Measurements from ENCODE around the gene RPL22. TPM values are rescaled to one million over a fixed set of nuclear protein-coding genes. Genes with fewer than 3 reads are reported as not detected.

RPL22 gene
- total and polyA plus RNA-seq, 2 of the 13 experiments (the other 11 are each of a cell fraction or from before 2014, with no cell fraction given), result 214 to 545 TPM

GRCh38 chr1:6170742-6171201 lies 28.6 kb downstream of the RPL22 start:
- H3K27me3 ChIP-seq (ENCODE audit: control insufficient read depth in 1 of 2, insufficient read depth in 2 of 2, low read length in 2 of 2), result peaks cover 22 to 68% of the 10 kb centered on the region in 2 experiments; a peak in 4 of 5 replicates
- no TSS peak for BruUV-seq (replicated peaks)
- intact Hi-C loops (cut with micrococcal nuclease; ENCODE audit: unreplicated experiment) (loop anchor here (1.0 to 2.0 kb wide), 2 partner anchors 62 to 117 kb away; no protein-coding TSS in a partner anchor), in situ Hi-C loops (cut with HindIII; ENCODE audit: extremely low pct_ligation_motif_present, low pct_unique_long_range_greater_than_20kb) (loop anchor here (5.0 kb wide), 1 partner anchor 58 kb away; no protein-coding TSS in a partner anchor)
- no peak for DNase-seq (ENCODE audit: low spot score)
- H3K4me3 ChIP-seq (replicated peaks in 1 of 3; ENCODE audit: insufficient read depth in 1 of 3, low read depth in 2 of 3, low read length in 3 of 3), result no peak overlapping the region
- H3K4me1 ChIP-seq (ENCODE audit: insufficient read depth, low read length), result peaks cover 15% of the 10 kb centered on the region
- no peak for FAIRE-seq
- H3K27ac ChIP-seq (ENCODE audit: extremely low read length, insufficient read depth, low read length), result no peak overlapping the region
- no peak overlapping the region for H2AFZ ChIP-seq (ENCODE audit: low read length)
- no peaks in the 10 kb centered on the region for H3K36me3 ChIP-seq (replicated peaks in 1 of 2; ENCODE audit: control insufficient read depth in 1 of 2, insufficient read depth in 2 of 2, low read length in 2 of 2)
- no peak overlapping the region for H3K4me2 ChIP-seq (ENCODE audit: low read depth, low read length)
- POLR2A ChIA-PET, result no interaction called here
- peaks cover 3% of the 10 kb centered on the region; the same call in 1 of the 2 replicates for H4K20me1 ChIP-seq (ENCODE audit: insufficient read depth, low read length)
- CTCF ChIA-PET (ENCODE audit: low intra/inter-chr PET ratio, low total read pairs), result interaction anchor here (1.7 to 2.3 kb wide), 3 partner anchors 62 to 118 kb away, joined by 5 to 9 read pairs (median 8); no protein-coding TSS in a partner anchor
- no peak overlapping the region for H3K9ac ChIP-seq (ENCODE audit: insufficient read depth, low read depth, low read length)
- H3K79me2 ChIP-seq (ENCODE audit: insufficient read depth, low read length), result no peaks in the 10 kb centered on the region
- no peaks in the 10 kb centered on the region for H3K9me3 ChIP-seq (ENCODE audit: low read length)
- TF ChIP-seq HIC2 (CRISPR knock-in tag; IDR thresholded peaks at IDR 0.05; ENCODE audit: low read depth) (peak; percentile 31; the same call in 1 of the 2 replicates), PATZ1 (CRISPR knock-in tag; IDR thresholded peaks at IDR 0.05) (peak; percentile 55; the same call in 1 of the 2 replicates), ZNF232 (CRISPR knock-in tag; IDR thresholded peaks at IDR 0.05; ENCODE audit: borderline replicate concordance) (no peak), ZKSCAN5 (CRISPR knock-in tag; IDR thresholded peaks at IDR 0.05) (no peak), HNRNPL (IDR thresholded peaks at IDR 0.05; ENCODE audit: low read depth, low read length) (0 out of 2 replicates have a peak, but pooled peaks have one; percentile 36), GABPB1 (CRISPR knock-in tag; IDR thresholded peaks at IDR 0.05) (0 out of 2 replicates have a peak, but pooled peaks have one; percentile 35), ZNF20 (CRISPR knock-in tag; IDR thresholded peaks at IDR 0.05) (no peak), ZNF747 (CRISPR knock-in tag; IDR thresholded peaks at IDR 0.05; ENCODE audit: borderline replicate concordance) (no peak), CEBPG (CRISPR knock-in tag; IDR thresholded peaks at IDR 0.05) (peak; percentile 57), XBP1 (CRISPR knock-in tag; IDR thresholded peaks at IDR 0.05) (no peak), HNRNPK (IDR thresholded peaks at IDR 0.05; ENCODE audit: low read depth, low read length, poor library complexity, severe bottlenecking) (no peak), HNF1B (CRISPR knock-in tag; IDR thresholded peaks at IDR 0.05) (no peak)
- TF ChIP-seq, protein P1, sequence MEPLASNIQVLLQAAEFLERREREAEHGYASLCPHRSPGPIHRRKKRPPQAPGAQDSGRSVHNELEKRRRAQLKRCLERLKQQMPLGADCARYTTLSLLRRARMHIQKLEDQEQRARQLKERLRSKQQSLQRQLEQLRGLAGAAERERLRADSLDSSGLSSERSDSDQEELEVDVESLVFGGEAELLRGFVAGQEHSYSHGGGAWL (CRISPR knock-in tag; IDR thresholded peaks at IDR 0.05), result no peak
- TF ChIP-seq, protein P2, sequence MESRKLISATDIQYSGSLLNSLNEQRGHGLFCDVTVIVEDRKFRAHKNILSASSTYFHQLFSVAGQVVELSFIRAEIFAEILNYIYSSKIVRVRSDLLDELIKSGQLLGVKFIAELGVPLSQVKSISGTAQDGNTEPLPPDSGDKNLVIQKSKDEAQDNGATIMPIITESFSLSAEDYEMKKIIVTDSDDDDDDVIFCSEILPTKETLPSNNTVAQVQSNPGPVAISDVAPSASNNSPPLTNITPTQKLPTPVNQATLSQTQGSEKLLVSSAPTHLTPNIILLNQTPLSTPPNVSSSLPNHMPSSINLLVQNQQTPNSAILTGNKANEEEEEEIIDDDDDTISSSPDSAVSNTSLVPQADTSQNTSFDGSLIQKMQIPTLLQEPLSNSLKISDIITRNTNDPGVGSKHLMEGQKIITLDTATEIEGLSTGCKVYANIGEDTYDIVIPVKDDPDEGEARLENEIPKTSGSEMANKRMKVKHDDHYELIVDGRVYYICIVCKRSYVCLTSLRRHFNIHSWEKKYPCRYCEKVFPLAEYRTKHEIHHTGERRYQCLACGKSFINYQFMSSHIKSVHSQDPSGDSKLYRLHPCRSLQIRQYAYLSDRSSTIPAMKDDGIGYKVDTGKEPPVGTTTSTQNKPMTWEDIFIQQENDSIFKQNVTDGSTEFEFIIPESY (CRISPR knock-in tag; IDR thresholded peaks at IDR 0.05), result peak; percentile 43; the same call in 1 of the 2 replicates
- TF ChIP-seq, protein P3, sequence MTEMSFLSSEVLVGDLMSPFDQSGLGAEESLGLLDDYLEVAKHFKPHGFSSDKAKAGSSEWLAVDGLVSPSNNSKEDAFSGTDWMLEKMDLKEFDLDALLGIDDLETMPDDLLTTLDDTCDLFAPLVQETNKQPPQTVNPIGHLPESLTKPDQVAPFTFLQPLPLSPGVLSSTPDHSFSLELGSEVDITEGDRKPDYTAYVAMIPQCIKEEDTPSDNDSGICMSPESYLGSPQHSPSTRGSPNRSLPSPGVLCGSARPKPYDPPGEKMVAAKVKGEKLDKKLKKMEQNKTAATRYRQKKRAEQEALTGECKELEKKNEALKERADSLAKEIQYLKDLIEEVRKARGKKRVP (CRISPR knock-in tag; IDR thresholded peaks at IDR 0.05), result peak in 1 of 2 experiments; percentile 95; a peak in 2 of 4 replicates
- ATAC-seq, result no peak
- WGBS (ENCODE audit: low lambda C conversion rate), result 87% methylated on average over 3 of the region's 19 CpGs
